NB4 (cell line): ENCODE results near the gene RASSF3.
A peak's percentile ranks its signal among the peaks of the same experiment; 100 is the strongest.

Experiments used
- DNase-seq: peaks from one replicate; pipeline ENCODE4 v3.0.0; 2010; ENCODE audit warnings: low read depth
- H3K4me3 ChIP-seq: one replicate; pipeline ENCODE4 v1.5.1; 2011; ENCODE audit warnings: mild to moderate bottlenecking, low read depth, low read length, moderate library complexity
- MYC ChIP-seq: IDR thresholded peaks from 2 replicates; pipeline ENCODE4 v1.6.1; 2011; ENCODE audit warnings: low read depth, low read length
- POLR2A ChIP-seq: IDR thresholded peaks from 2 replicates; pipeline ENCODE4 v1.6.1; 2011; ENCODE audit warnings: mild to moderate bottlenecking; ENCODE audit not compliant: insufficient read length; ENCODE audit errors: extremely low read depth
- TF ChIP-seq, protein P1 (sequence below): IDR thresholded peaks from 2 replicates; pipeline ENCODE4 v1.6.1; 2011; ENCODE audit warnings: low read depth, low read length
- TF ChIP-seq, protein P2 (sequence below): IDR thresholded peaks from one replicate; pipeline ENCODE4 v1.5.1; 2012; ENCODE audit warnings: low read depth, low read length

The RASSF3 gene

DNA sequence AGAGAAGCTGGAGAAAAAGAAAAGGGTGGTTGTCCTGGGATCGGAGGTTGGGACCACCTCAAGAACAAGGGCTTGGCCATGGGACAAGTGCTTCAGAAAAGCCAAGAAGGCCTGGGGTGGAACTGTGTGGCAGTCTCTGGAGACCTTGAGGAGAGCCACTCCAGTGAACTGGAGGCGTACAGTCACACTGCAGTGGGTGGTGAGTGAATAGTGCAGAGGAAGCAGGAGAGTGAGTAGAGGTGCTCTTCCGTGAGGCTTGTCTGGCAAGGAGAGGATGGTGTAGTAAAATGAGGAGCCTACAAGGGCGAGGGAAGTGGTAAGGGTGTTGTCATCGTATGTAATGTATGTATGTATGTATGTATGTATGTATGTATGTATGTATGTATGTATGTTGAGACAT, 20.9 kb downstream of the RASSF3 start:
- TF ChIP-seq, protein P1, sequence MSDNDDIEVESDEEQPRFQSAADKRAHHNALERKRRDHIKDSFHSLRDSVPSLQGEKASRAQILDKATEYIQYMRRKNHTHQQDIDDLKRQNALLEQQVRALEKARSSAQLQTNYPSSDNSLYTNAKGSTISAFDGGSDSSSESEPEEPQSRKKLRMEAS, result no peak
- no peak for TF ChIP-seq MYC
- TF ChIP-seq, protein P2, sequence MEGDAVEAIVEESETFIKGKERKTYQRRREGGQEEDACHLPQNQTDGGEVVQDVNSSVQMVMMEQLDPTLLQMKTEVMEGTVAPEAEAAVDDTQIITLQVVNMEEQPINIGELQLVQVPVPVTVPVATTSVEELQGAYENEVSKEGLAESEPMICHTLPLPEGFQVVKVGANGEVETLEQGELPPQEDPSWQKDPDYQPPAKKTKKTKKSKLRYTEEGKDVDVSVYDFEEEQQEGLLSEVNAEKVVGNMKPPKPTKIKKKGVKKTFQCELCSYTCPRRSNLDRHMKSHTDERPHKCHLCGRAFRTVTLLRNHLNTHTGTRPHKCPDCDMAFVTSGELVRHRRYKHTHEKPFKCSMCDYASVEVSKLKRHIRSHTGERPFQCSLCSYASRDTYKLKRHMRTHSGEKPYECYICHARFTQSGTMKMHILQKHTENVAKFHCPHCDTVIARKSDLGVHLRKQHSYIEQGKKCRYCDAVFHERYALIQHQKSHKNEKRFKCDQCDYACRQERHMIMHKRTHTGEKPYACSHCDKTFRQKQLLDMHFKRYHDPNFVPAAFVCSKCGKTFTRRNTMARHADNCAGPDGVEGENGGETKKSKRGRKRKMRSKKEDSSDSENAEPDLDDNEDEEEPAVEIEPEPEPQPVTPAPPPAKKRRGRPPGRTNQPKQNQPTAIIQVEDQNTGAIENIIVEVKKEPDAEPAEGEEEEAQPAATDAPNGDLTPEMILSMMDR, result no peak
- TF ChIP-seq POLR2A, result no peak
- DNase-seq, result no peak
- H3K4me3 ChIP-seq, result no peak overlapping the region

DNA sequence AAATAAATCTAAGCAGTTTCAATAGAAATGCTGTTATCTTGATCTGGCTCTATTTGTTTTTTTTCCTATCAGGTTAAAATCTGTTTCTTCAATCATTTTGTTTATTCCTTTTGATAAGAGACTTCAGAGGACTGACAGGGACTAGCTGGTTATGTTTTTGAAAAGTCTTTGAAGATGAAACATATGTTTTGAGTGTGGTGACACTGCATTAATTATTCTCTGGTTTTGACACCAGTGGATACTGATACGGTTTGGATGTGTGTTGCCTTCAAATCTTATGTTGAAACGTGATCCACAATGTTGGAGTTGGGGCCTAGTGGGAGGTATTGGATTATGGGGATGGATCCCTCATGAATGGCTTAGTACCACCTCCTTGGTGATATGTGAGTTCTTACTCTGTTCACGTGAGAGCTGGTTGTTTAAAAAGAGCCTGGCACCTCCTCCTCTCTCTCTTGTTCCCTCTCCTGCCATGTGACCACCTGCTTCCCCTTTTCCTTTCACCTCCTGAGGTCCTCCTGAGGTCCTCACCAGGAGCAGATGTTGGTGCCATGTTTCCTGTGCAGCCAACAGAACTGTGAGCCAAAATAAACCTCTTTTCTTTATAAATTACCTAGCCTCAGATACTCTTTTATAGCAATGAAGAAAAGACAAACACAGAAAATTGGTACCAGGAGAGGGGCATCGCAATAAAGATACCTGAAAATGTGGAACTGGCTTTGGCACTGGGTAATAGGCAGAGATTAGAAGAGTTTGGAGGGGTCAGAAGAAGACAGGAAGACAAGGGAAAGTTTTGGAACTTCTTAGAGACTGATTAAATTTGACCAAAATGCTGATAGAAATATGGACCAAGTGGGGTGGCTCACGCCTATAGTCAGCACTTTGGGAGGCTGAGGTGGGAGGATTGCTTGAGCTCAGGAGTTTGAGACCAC, 23.0 kb downstream of the RASSF3 start:
- TF ChIP-seq, protein P2, result no peak
- TF ChIP-seq MYC (no peak), POLR2A (no peak)
- TF ChIP-seq, protein P1, result no peak
- DNase-seq, result no peak
- H3K4me3 ChIP-seq, result no peak overlapping the region

DNA sequence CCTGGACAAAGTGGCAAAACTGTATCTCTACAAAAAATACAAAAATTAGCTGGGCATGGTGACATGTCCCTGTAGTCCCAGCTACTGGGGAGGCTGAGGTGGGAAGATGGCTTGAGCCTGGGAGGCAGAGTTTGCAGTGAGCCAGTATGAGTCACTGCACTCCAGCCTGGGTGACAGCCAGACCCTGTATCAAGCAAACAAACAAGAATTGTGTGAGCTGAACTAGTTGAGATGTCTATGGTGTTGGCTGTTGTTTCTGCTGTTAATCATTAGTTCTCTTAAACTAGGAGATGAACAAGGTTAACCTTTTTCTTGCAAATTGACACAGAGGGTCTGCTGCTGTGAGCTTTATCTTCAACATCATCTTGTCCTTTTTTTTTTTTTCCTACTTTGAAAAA, 23.6 kb downstream of the RASSF3 start:
- TF ChIP-seq, protein P2, result no peak
- no peak for TF ChIP-seq MYC
- TF ChIP-seq, protein P1, result no peak
- no peak for TF ChIP-seq POLR2A
- DNase-seq, result peak; percentile 38
- H3K4me3 ChIP-seq, result no peak overlapping the region

DNA sequence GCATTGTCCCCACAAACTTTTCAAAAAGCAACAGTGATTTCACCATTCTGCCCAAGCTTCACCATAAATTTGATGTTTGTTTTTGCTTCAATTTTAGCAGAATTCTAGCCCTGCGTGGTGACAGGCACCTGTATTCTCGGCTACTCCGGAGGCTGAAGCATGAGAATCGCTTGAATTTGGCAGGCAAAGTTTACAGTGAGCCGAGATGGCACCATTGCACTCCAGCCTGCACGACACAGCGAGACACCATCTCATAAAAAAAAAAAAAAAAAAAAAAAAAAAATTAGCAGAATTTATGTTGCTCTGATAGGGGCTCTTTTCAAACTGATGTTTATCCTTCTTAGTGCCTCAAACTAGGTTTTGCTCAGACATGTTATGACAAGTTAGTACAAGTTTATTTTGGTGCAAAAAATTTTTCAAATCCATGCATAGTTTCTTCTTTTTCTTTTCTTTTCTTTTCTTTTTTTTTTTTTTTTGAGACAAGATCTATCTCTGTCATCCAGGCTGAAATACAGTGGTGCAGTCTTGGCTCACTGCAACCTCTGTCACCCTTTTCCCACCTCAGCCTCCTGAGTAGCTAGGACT, 24.3 kb downstream of the RASSF3 start:
- DNase-seq, result no peak
- H3K4me3 ChIP-seq, result no peak overlapping the region
- no peak for TF ChIP-seq POLR2A
- TF ChIP-seq, protein P2, result no peak
- TF ChIP-seq, protein P1, result no peak
- TF ChIP-seq MYC, result no peak

DNA sequence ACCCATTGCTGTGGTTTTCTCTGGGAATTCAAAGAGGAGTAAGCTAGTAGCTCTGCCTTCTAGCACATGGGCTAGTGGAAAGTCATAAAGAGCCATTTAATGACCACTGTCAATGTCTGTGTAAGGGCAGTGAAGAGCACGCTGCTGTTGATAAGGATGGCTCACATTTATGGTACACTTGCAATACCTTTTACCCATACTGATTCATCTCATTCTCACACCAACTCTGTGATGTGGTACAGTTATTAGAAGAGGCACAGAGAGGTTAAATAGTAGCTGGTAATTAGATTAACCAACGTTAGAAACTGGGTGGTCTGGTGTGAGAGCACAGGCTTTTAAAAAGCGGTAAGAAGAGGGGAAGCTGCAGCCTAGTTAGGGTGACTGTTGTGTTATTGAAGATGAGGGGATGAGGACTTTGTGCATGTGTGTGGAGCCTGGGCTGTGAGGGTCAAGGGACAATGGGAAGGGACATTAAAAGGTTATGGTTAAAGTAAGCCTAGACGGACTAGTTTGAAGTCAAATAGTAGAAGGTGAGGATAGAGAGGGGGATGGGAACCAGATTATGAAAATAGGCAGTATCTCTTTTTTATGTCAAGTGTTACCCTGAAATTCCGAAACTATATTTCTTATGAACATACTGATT, 25.2 kb downstream of the RASSF3 start:
- DNase-seq, result no peak
- TF ChIP-seq, protein P1, result no peak
- TF ChIP-seq MYC (no peak), POLR2A (no peak)
- TF ChIP-seq, protein P2, result no peak
- no peak overlapping the region for H3K4me3 ChIP-seq
